ENCODE data around the gene EIF2S1.

The EIF2S1 gene

GRCh38 chr14:67370830-67371229, 10.7 kb downstream of the EIF2S1 start:
- no peak overlapping the region for H3K4me3 ChIP-seq (ENCODE audit: low read depth, low read length)
- no peak for DNase-seq (ENCODE audit: low read depth)

- no peak overlapping the region for H3K4me3 ChIP-seq (ENCODE audit: low read depth, low read length)
- DNase-seq (ENCODE audit: low read depth), result no peak
These were observed 11.4 kb downstream of the EIF2S1 start for GRCh38 chr14:67371247-67372148.

- DNase-seq (ENCODE audit: low read depth), result no peak
- no peak overlapping the region for H3K4me3 ChIP-seq (ENCODE audit: low read depth, low read length)
These were observed 12.7 kb downstream of the EIF2S1 start for GRCh38 chr14:67372833-67373232.

GRCh38 chr14:67373347-67373746, 13.2 kb downstream of the EIF2S1 start:
- DNase-seq (ENCODE audit: low read depth), result no peak
- no peak overlapping the region for H3K4me3 ChIP-seq (ENCODE audit: low read depth, low read length)

- H3K4me3 ChIP-seq (ENCODE audit: low read depth, low read length), result no peak overlapping the region
- no peak for DNase-seq (ENCODE audit: low read depth)
These were observed 17.8 kb downstream of the EIF2S1 start for GRCh38 chr14:67377916-67378315.

- H3K4me3 ChIP-seq (ENCODE audit: low read depth, low read length), result no peak overlapping the region
- no peak for DNase-seq (ENCODE audit: low read depth)
These were observed 25.0 kb downstream of the EIF2S1 start for GRCh38 chr14:67385120-67385519.

- no peak for DNase-seq (ENCODE audit: low read depth)
- no peak overlapping the region for H3K4me3 ChIP-seq (ENCODE audit: low read depth, low read length)
These were observed 25.5 kb downstream of the EIF2S1 start for GRCh38 chr14:67385618-67386017.

GRCh38 chr14:67387195-67387594, 27.1 kb downstream of the EIF2S1 start:
- no peak overlapping the region for H3K4me3 ChIP-seq (ENCODE audit: low read depth, low read length)
- no peak for DNase-seq (ENCODE audit: low read depth)

GRCh38 chr14:67389275-67389674, 29.1 kb downstream of the EIF2S1 start:
- H3K4me3 ChIP-seq (ENCODE audit: low read depth, low read length), result no peak overlapping the region
- no peak for DNase-seq (ENCODE audit: low read depth)

GRCh38 chr14:67389811-67390534, 29.8 kb downstream of the EIF2S1 start:
- H3K4me3 ChIP-seq (ENCODE audit: low read depth, low read length), result no peak overlapping the region
- DNase-seq (ENCODE audit: low read depth), result no peak

GRCh38 chr14:67391268-67391667, 31.1 kb downstream of the EIF2S1 start:
- no peak for DNase-seq (ENCODE audit: low read depth)
- H3K4me3 ChIP-seq (ENCODE audit: low read depth, low read length), result no peak overlapping the region

- DNase-seq (ENCODE audit: low read depth), result no peak
- H3K4me3 ChIP-seq (ENCODE audit: low read depth, low read length), result no peak overlapping the region
These were observed 32.0 kb downstream of the EIF2S1 start for GRCh38 chr14:67392123-67392522.

GRCh38 chr14:67392800-67393199, 32.7 kb downstream of the EIF2S1 start:
- no peak overlapping the region for H3K4me3 ChIP-seq (ENCODE audit: low read depth, low read length)
- DNase-seq (ENCODE audit: low read depth), result no peak

- no peak for DNase-seq (ENCODE audit: low read depth)
- H3K4me3 ChIP-seq (ENCODE audit: low read depth, low read length), result no peak overlapping the region
These were observed 33.6 kb downstream of the EIF2S1 start for GRCh38 chr14:67393689-67394088.

- no peak overlapping the region for H3K4me3 ChIP-seq (ENCODE audit: low read depth, low read length)
- no peak for DNase-seq (ENCODE audit: low read depth)
These were observed 35.2 kb downstream of the EIF2S1 start for GRCh38 chr14:67395086-67395875.

GRCh38 chr14:67395876-67396189, 35.7 kb downstream of the EIF2S1 start:
- H3K4me3 ChIP-seq (ENCODE audit: low read depth, low read length), result no peak overlapping the region
- DNase-seq (ENCODE audit: low read depth), result no peak

- H3K4me3 ChIP-seq (ENCODE audit: low read depth, low read length), result no peak overlapping the region
- no peak for DNase-seq (ENCODE audit: low read depth)
These were observed 36.3 kb downstream of the EIF2S1 start for GRCh38 chr14:67396381-67396970.

- DNase-seq (ENCODE audit: low read depth), result no peak
- H3K4me3 ChIP-seq (ENCODE audit: low read depth, low read length), result no peak overlapping the region
These were observed 37.4 kb downstream of the EIF2S1 start for GRCh38 chr14:67397536-67397935.

GRCh38 chr14:67400434-67400833, 40.3 kb downstream of the EIF2S1 start:
- no peak for DNase-seq (ENCODE audit: low read depth)
- H3K4me3 ChIP-seq (ENCODE audit: low read depth, low read length), result no peak overlapping the region

- DNase-seq (ENCODE audit: low read depth), result no peak
- no peak overlapping the region for H3K4me3 ChIP-seq (ENCODE audit: low read depth, low read length)
These were observed 45.6 kb downstream of the EIF2S1 start for GRCh38 chr14:67405771-67406170.

Measured in skeletal muscle cell (primary cell).